GM12892 (cell line): ENCODE measurements around the gene TMPRSS6.
A peak's percentile ranks its signal among the peaks of the same experiment; 100 is the strongest.

Experiments used
- DNase-seq: peaks from one replicate; pipeline ENCODE4 v3.0.0; 2011; ENCODE audit not compliant: insufficient read length
- FAIRE-seq: peaks from 2 replicates; lab custom pipeline; 2011; peaks lifted over from hg19 to GRCh38; lab: Jason Lieb, UNC
- POLR2A ChIP-seq: IDR thresholded peaks from 2 replicates; pipeline ENCODE4 v1.6.1; 2011; ENCODE audit warnings: low read depth, low read length, control low read depth
- POLR2AphosphoS5 ChIP-seq: IDR thresholded peaks from 2 replicates; pipeline ENCODE4 v1.6.1; 2011; ENCODE audit warnings: low read depth, low read length, control low read depth
- TAF1 ChIP-seq: IDR thresholded peaks from 2 replicates; pipeline ENCODE4 v1.6.1; 2011; ENCODE audit warnings: low read depth, mild to moderate bottlenecking, control low read depth, low read length, borderline replicate concordance

The TMPRSS6 gene

GRCh38 chr22:37067428-37067827, 42.1 kb downstream of the TMPRSS6 start:
- DNase-seq (no peak), FAIRE-seq (no peak)
- no peak for TF ChIP-seq POLR2A
- TF ChIP-seq TAF1, result no peak
- no peak for TF ChIP-seq POLR2AphosphoS5

GRCh38 chr22:37065961-37066360, 43.6 kb downstream of the TMPRSS6 start:
- no peak for DNase-seq
- no peak for TF ChIP-seq POLR2AphosphoS5
- TF ChIP-seq POLR2A, result no peak
- no peak for TF ChIP-seq TAF1
- no peak for FAIRE-seq

- TF ChIP-seq POLR2AphosphoS5, result no peak
- TF ChIP-seq POLR2A, result no peak
- TF ChIP-seq TAF1, result no peak
- DNase-seq (no peak), FAIRE-seq (no peak)
These were observed 44.3 kb downstream of the TMPRSS6 start for GRCh38 chr22:37065180-37065579.

DNA sequence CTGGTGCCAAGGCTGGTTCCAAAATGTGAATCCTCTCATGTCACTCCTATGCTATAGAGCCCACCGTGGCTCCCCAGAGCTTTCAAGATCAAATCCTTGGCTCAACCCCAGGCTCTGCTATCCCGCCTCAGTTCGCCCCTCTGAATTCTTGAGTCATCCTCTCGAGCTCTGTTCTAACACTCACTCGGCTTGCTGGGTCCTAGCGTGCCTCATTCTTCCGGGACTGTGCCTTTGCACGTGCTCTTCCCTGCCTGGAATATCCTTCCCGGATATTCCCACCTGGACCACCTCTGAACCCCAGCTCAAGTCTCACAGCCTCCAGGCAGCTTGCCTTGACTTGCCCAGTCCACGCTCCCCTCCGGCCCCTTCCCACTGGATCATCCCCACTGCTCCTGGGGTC, 45.0 kb downstream of the TMPRSS6 start:
- no peak for DNase-seq
- no peak for FAIRE-seq
- TF ChIP-seq TAF1, result no peak
- no peak for TF ChIP-seq POLR2A
- TF ChIP-seq POLR2AphosphoS5, result no peak

- no peak for TF ChIP-seq TAF1
- no peak for TF ChIP-seq POLR2AphosphoS5
- TF ChIP-seq POLR2A, result no peak
- no peak for DNase-seq
- no peak for FAIRE-seq
These were observed 45.8 kb downstream of the TMPRSS6 start for GRCh38 chr22:37063431-37064420.

DNA sequence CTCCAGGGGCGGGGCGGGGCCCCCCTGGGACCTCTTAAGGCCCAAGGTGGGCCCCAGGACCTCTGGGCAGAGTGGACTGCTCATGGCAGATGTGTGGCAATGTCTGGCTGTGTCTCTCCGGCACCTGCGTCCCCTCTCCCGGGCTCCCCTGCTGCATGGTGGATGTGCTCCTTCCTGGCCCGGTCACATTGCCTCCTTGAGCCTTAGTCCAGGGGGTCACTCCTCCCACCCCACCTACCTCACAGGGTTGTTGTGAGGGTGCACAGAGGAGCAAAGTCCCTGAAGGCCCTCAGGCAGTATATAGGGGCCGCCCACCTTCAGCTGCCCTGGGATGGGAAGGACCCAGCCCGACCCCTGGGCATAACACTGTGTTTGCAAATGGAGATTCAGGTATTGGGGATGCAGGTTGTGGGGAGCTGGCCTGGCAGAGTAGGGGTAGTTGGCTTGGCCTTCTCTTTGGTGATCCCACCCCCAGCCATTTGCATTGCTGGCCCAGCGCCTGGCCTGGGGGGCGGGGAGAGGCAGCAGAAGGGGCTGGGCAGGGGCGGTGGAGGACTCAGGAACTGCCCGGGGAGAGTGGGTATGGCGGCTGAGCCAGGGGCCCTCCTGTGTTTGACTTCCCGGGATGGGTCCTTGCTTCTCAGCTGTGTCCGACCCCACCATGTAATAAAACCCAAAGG, 46.7 kb downstream of the TMPRSS6 start:
- TF ChIP-seq TAF1 (no peak), POLR2AphosphoS5 (no peak), POLR2A (no peak)
- FAIRE-seq (no peak), DNase-seq (no peak)

DNA sequence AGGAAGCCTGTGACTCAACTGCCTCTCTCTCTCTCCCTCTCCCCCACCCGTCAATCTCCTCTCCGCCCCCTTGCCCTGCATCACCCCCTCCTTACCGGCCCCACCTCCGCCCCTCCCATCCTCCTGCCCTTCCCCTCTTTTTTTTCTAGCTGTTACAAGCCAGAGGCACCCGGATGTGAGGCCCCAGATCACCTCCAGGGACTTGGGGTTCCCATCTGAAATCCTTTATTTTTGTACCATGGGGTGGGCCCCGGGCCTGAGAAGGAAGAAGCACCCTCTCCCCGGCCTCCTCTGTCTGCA, 47.2 kb downstream of the TMPRSS6 start:
- TF ChIP-seq POLR2AphosphoS5, result no peak
- TF ChIP-seq POLR2A, result no peak
- TF ChIP-seq TAF1, result no peak
- FAIRE-seq (no peak), DNase-seq (no peak)

DNA sequence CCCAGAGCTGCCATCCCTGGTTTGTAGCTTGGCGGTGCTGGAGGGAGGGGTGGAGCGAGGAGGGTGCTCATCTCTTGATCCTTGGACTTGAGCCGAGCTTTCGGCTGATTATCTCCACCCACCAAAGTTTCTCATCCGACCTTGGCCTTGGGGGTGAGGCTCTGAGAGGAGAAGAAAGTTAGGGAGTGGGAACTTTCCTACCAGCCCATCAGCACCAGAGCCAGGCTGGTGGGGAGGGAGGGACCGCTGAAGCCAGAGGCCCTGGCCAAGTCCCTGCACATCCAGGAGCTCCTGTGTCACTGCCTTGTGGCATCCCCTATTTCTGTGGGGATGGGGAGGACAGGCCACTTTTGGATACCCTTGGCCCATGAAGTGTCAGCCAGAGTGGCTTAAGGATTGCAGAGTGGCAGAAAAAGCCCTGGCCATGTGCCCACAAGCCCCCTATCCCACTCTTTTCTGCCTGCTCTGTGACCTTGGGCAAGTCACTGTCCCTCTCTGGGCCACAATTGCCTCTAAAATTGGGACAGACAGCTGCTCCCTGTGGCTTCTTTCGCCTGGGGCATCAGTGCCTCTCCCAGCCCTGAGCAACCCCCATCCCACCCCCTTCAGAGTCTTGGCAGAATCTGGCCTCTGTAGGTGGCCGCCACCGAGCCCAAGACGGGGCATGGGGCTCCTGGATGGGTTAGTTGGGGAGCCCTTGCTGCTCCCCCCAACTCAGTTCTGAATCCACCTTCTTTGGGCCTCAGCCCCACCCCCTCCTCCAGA, 47.7 kb downstream of the TMPRSS6 start:
- DNase-seq (no peak), FAIRE-seq (no peak)

GRCh38 chr22:37060801-37061610, 48.5 kb downstream of the TMPRSS6 start:
- FAIRE-seq (no peak), DNase-seq (peak; percentile 71)
- TF ChIP-seq POLR2A (no peak), POLR2AphosphoS5 (no peak), TAF1 (no peak)

More for the DNA sequence above, 47.7 kb downstream of the TMPRSS6 start:
- TF ChIP-seq TAF1 (no peak), POLR2AphosphoS5 (no peak), POLR2A (no peak)

DNA sequence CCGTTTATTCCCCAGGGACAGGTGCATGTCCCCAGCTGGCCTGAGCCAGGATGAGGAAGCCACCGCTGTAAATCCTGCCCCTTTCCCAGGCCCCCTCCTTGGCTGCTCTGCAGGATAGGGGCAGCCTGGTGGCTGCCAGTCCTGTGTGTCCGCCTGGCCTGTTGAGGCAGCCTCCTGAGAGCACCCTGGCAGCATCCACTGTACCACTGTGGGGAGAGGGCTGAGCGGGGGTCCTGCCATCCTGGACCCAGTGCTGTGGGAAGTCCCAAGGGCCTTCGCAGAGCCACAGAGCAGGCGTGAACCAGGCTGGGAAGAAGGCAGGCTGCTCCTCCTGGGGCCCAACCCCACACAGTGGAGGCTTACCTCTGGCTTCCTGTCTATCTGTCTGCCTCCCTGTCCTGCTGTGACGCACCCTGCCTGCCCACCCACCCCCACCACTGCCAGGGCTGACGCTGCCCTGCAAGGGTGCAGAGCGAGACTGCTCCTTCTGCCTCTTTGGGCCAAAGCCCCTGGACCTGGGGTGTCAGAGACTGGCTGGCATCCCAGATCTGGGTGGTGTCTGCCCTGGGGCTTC, 49.5 kb downstream of the TMPRSS6 start:
- TF ChIP-seq POLR2AphosphoS5, result no peak
- TF ChIP-seq POLR2A, result no peak
- TF ChIP-seq TAF1, result no peak
- DNase-seq (no peak), FAIRE-seq (no peak)
